K562 (cell line): Measurements from ENCODE around the gene KIF3B. TPM values are rescaled to one million over a fixed set of nuclear protein-coding genes. Genes with fewer than 3 reads are reported as not detected.

Source experiments
- CAMTA2 ChIP-seq: fragments of 250-450 bp; sonication (Bioruptor Pico); conservative IDR thresholded peaks from 2 replicates; pipeline ENCODE4 v1.5.1; 2022
- CBFA2T2 ChIP-seq: fragments of 450-650 bp; conservative IDR thresholded peaks from 2 replicates; pipeline ENCODE4 v1.6.1; 2017; ENCODE audit warnings: mild to moderate bottlenecking
- CEBPB ChIP-seq: fragments of 450-650 bp; IDR thresholded peaks from 2 replicates; pipeline ENCODE4 v1.6.1; 2016; ENCODE audit warnings: missing genetic modification characterization, missing compliant biosample characterization
- CTBP1 ChIP-seq: fragments of 450-650 bp; IDR thresholded peaks from 2 replicates; pipeline ENCODE4 v1.6.1; 2016; ENCODE audit warnings: borderline replicate concordance
- EHMT2 ChIP-seq: fragments of 450-650 bp; IDR thresholded peaks from 2 replicates; pipeline ENCODE4 v1.6.1; 2018; ENCODE audit warnings: antibody characterized with exemption
- EP400 ChIP-seq: fragments of 450-650 bp; IDR thresholded peaks from 2 replicates; pipeline ENCODE4 v1.6.1; 2017; ENCODE audit warnings: antibody characterized with exemption, mild to moderate bottlenecking, moderate library complexity
- FOS ChIP-seq: IDR thresholded peaks from 3 replicates; pipeline ENCODE4 v1.6.1; 2011; ENCODE audit not compliant: insufficient read length; ENCODE audit errors: extremely low read depth
- FOXK1 ChIP-seq: sonication (generic); formaldehyde crosslinking; IDR thresholded peaks from 2 replicates; pipeline ENCODE4 v1.8.0; 2022; ENCODE audit warnings: missing genetic modification reagents, mild to moderate bottlenecking, borderline replicate concordance
- ID3 ChIP-seq, 2 experiments: fragments of 250-450 bp in 1 of 2; fragments of 450-650 bp in 1 of 2; sonication (Bioruptor Pico) in 1 of 2; IDR thresholded peaks; 2 replicates each; pipeline versions ENCODE4 v1.6.1 to v1.8.0; 2016 to 2021; ENCODE audit warnings: mild to moderate bottlenecking in 2 of 2, moderate library complexity in 2 of 2, missing compliant biosample characterization in 1 of 2, missing genetic modification characterization in 1 of 2
- MEF2D ChIP-seq: conservative IDR thresholded peaks from 2 replicates; pipeline ENCODE4 v1.6.1; 2016; ENCODE audit warnings: low read depth, missing genetic modification characterization, missing compliant biosample characterization
- NBN ChIP-seq: fragments of 450-650 bp; IDR thresholded peaks from 2 replicates; pipeline ENCODE4 v1.6.1; 2016; ENCODE audit warnings: low read depth, mild to moderate bottlenecking
- PHF8 ChIP-seq: fragments of 200-600 bp; sonication (generic); IDR thresholded peaks from 2 replicates; pipeline ENCODE4 v1.6.1; 2012; ENCODE audit warnings: mixed run types, mild to moderate bottlenecking, inconsistent platforms, low read length, moderate library complexity, borderline replicate concordance
- PHTF2 ChIP-seq: fragments of 250-450 bp; sonication (Bioruptor Pico); IDR thresholded peaks from 2 replicates; pipeline ENCODE4 v1.5.0; 2021; ENCODE audit warnings: mild to moderate bottlenecking
- RAD21 ChIP-seq, 2 experiments: fragments of 250-450 bp in 1 of 2; fragments of 450-650 bp in 1 of 2; sonication (Bioruptor Pico) in 1 of 2; formaldehyde crosslinking in 1 of 2; IDR thresholded peaks in 1 of 2; conservative IDR thresholded peaks in 1 of 2; 2 replicates each; pipeline versions ENCODE4 v1.4.0 to v1.8.0; 2020 to 2022; ENCODE audit warnings: mild to moderate bottlenecking in 2 of 2, moderate library complexity in 1 of 2
- RUNX1 ChIP-seq: sonication (generic); IDR thresholded peaks from 2 replicates; pipeline ENCODE4 v1.6.1; 2016; ENCODE audit warnings: antibody characterized with exemption, low read depth
- SNRNP70 ChIP-seq: fragments of 200-400 bp; formaldehyde crosslinking; optimal IDR thresholded peaks from 2 replicates; pipeline ENCODE3; 2017; ENCODE audit warnings: low read depth, low read length
- STAG1 ChIP-seq: sonication (generic); formaldehyde crosslinking; IDR thresholded peaks from 2 replicates; pipeline ENCODE4 v1.5.0; 2020; ENCODE audit warnings: missing genetic modification reagents, borderline replicate concordance
- TCF3 ChIP-seq: sonication (generic); formaldehyde crosslinking; IDR thresholded peaks from 2 replicates; pipeline ENCODE4 v1.4.0; 2020; ENCODE audit warnings: mild to moderate bottlenecking, missing genetic modification reagents
- TSC22D4 ChIP-seq: fragments of 450-650 bp; IDR thresholded peaks from 2 replicates; pipeline ENCODE4 v1.6.1; 2016; ENCODE audit warnings: missing genetic modification characterization, missing biosample characterization, control low read depth
- ZNF23 ChIP-seq: fragments of 250-450 bp; sonication (Bioruptor Pico); IDR thresholded peaks from 2 replicates; pipeline ENCODE4 v1.4.0; 2020; ENCODE audit warnings: mild to moderate bottlenecking
- ZNF239 ChIP-seq: fragments of 250-450 bp; sonication (Bioruptor Pico); IDR thresholded peaks from 2 replicates; pipeline ENCODE4 v1.4.0; 2020; ENCODE audit warnings: mild to moderate bottlenecking
- ZNF551 ChIP-seq: fragments of 250-450 bp; sonication (Bioruptor Pico); IDR thresholded peaks from 2 replicates; pipeline ENCODE4 v1.5.0; 2021; ENCODE audit warnings: mild to moderate bottlenecking, moderate library complexity
- ZNF583 ChIP-seq: fragments of 250-450 bp; sonication (Bioruptor Pico); IDR thresholded peaks from 2 replicates; pipeline ENCODE4 v1.4.0; 2020
- polyA plus RNA-seq, 8 experiments: library from polyadenylated mRNA; depleted of rRNA in 4 of 8; stranded (reverse) in 5 of 8; unstranded in 3 of 8; fragments of >200 nt; fragmentation: Nextera tagmentation in 2 of 8; fragmentation: Illumina TruSeq in 1 of 8; extraction: Ambion mirVana in 2 of 8; extraction: Trizol in 1 of 8; gene quantifications; 2 replicates each; pipeline versions ENCODE4 v1.2.1 to v1.2.3, GENCODE V29; 2011 to 2014; ENCODE audit warnings: inconsistent platforms in 1 of 8, missing spikeins in 1 of 8
- total RNA-seq, 7 experiments: library from RNA; depleted of rRNA in 6 of 7; stranded (reverse); fragments of >200 nt in 6 of 7; fragmentation: Illumina TruSeq in 2 of 7; extraction: Trizol in 2 of 7; gene quantifications; 2 replicates each; pipeline versions ENCODE4 v1.2.1 to v1.2.3, GENCODE V29; 2011 to 2021; ENCODE audit warnings: low replicate concordance in 1 of 7
- TF ChIP-seq, protein P1 (sequence below): fragments of 250-450 bp; sonication (Bioruptor Pico); IDR thresholded peaks from 2 replicates; pipeline ENCODE4 v1.5.0; 2021
- TF ChIP-seq, protein P2 (sequence below): fragments of 450-650 bp; IDR thresholded peaks from 2 replicates; pipeline ENCODE4 v1.6.1; 2016; ENCODE audit warnings: low read depth, mild to moderate bottlenecking, moderate library complexity
- TF ChIP-seq, protein P3 (sequence below), 2 experiments: fragments of 200-800 bp in 1 of 2; sonication (Bioruptor generic) in 1 of 2; sonication (generic) in 1 of 2; formaldehyde crosslinking in 1 of 2; IDR thresholded peaks in 1 of 2; conservative IDR thresholded peaks in 1 of 2; 2 replicates each; pipeline versions ENCODE4 v1.5.0 to v1.6.1; 2016 to 2020; ENCODE audit warnings: missing compliant biosample characterization in 1 of 2, missing genetic modification characterization in 1 of 2, missing genetic modification reagents in 1 of 2

The KIF3B gene
- total and polyA plus RNA-seq, 9 of the 15 experiments (the other 6 are each of a cell fraction or from before 2014, with no cell fraction given), result 2.9 to 12.3 (median 8.6) TPM

GRCh38 chr20:32325706-32326503, 48.5 kb downstream of the KIF3B start (continued):
- TF ChIP-seq, protein P1, sequence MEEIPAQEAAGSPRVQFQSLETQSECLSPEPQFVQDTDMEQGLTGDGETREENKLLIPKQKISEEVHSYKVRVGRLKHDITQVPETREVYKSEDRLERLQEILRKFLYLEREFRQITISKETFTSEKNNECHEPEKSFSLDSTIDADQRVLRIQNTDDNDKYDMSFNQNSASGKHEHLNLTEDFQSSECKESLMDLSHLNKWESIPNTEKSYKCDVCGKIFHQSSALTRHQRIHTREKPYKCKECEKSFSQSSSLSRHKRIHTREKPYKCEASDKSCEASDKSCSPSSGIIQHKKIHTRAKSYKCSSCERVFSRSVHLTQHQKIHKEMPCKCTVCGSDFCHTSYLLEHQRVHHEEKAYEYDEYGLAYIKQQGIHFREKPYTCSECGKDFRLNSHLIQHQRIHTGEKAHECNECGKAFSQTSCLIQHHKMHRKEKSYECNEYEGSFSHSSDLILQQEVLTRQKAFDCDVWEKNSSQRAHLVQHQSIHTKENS (CRISPR knock-in tag), result no peak
- no peak for TF ChIP-seq ZNF551
- no peak for TF ChIP-seq MEF2D (tag)
- TF ChIP-seq CBFA2T2, result no peak
- TF ChIP-seq CEBPB (tag), result 0 out of 2 replicates have a peak, but pooled peaks have one; percentile 45
- no peak for TF ChIP-seq ZNF23 (CRISPR knock-in tag)
- TF ChIP-seq TCF3 (CRISPR knock-in tag), result no peak
- TF ChIP-seq PHF8, result no peak
- TF ChIP-seq CAMTA2 (CRISPR knock-in tag), result no peak
- no peak for TF ChIP-seq EP400
- no peak for TF ChIP-seq RAD21 (CRISPR knock-in tag; conservative IDR thresholded peaks at IDR 0.05 in 1 of 2, IDR thresholded peaks at IDR 0.05 in 1 of 2)
- no peak for TF ChIP-seq ZNF239 (CRISPR knock-in tag)
- no peak for TF ChIP-seq TSC22D4 (tag)
- no peak for TF ChIP-seq ZNF583 (CRISPR knock-in tag)
- TF ChIP-seq FOXK1, result no peak
- TF ChIP-seq PHTF2 (CRISPR knock-in tag), result no peak
- TF ChIP-seq, protein P2, sequence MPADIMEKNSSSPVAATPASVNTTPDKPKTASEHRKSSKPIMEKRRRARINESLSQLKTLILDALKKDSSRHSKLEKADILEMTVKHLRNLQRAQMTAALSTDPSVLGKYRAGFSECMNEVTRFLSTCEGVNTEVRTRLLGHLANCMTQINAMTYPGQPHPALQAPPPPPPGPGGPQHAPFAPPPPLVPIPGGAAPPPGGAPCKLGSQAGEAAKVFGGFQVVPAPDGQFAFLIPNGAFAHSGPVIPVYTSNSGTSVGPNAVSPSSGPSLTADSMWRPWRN, result no peak
- TF ChIP-seq CTBP1, result peak; percentile 33; the same call in 1 of the 2 replicates
- peak; percentile 26; the same call in 1 of the 2 replicates for TF ChIP-seq NBN
- TF ChIP-seq, protein P3, sequence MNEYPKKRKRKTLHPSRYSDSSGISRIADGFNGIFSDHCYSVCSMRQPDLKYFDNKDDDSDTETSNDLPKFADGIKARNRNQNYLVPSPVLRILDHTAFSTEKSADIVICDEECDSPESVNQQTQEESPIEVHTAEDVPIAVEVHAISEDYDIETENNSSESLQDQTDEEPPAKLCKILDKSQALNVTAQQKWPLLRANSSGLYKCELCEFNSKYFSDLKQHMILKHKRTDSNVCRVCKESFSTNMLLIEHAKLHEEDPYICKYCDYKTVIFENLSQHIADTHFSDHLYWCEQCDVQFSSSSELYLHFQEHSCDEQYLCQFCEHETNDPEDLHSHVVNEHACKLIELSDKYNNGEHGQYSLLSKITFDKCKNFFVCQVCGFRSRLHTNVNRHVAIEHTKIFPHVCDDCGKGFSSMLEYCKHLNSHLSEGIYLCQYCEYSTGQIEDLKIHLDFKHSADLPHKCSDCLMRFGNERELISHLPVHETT (CRISPR knock-in tag; conservative IDR thresholded peaks at IDR 0.05 in 1 of 2, IDR thresholded peaks at IDR 0.05 in 1 of 2), result no peak
- no peak for TF ChIP-seq STAG1 (CRISPR knock-in tag)
- no peak for TF ChIP-seq ID3 (CRISPR knock-in tag; IDR thresholded peaks at IDR 0.05)
- TF ChIP-seq ID3 (tag; IDR thresholded peaks at IDR 0.05), result no peak
- peak; percentile 13 for TF ChIP-seq FOS
- no peak for TF ChIP-seq RUNX1
- TF ChIP-seq EHMT2, result 0 out of 2 replicates have a peak, but pooled peaks have one; percentile 38
- no peak for TF ChIP-seq SNRNP70
